GM18498 (cell line): ENCODE results near the gene METAP1D.

ENCODE experiments used
- ATAC-seq: cut with Tn5 transposase; IDR thresholded peaks from one replicate; pipeline ENCODE4 v1.9.1; 2021; ENCODE audit warnings: mild to moderate bottlenecking, moderate library complexity; ENCODE audit not compliant: unreplicated experiment

The METAP1D gene

GRCh38 chr2:172090044-172090961 is 90.5 kb downstream of the METAP1D start:
- no peak for ATAC-seq

GRCh38 chr2:172091000-172091641 is 91.4 kb downstream of the METAP1D start:
- ATAC-seq, result no peak

GRCh38 chr2:172091761-172092566 is 92.2 kb downstream of the METAP1D start:
- ATAC-seq, result no peak

GRCh38 chr2:172092716-172093415 is 93.1 kb downstream of the METAP1D start:
- ATAC-seq, result no peak

GRCh38 chr2:172093416-172094293 is 93.9 kb downstream of the METAP1D start:
- ATAC-seq, result no peak

GRCh38 chr2:172094294-172095145 is 94.8 kb downstream of the METAP1D start:
- ATAC-seq, result no peak

GRCh38 chr2:172095146-172095904 is 95.6 kb downstream of the METAP1D start:
- no peak for ATAC-seq

GRCh38 chr2:172095905-172096625 is 96.3 kb downstream of the METAP1D start:
- ATAC-seq, result no peak

GRCh38 chr2:172096626-172097547 is 97.1 kb downstream of the METAP1D start:
- ATAC-seq, result no peak

- ATAC-seq, result no peak
Observed at GRCh38 chr2:172097557-172098131, 97.9 kb downstream of the METAP1D start.

GRCh38 chr2:172098287-172098649 is 98.5 kb downstream of the METAP1D start:
- no peak for ATAC-seq

GRCh38 chr2:172098650-172099471 is 99.1 kb downstream of the METAP1D start:
- no peak for ATAC-seq

- no peak for ATAC-seq
Observed at GRCh38 chr2:172099472-172100079, 99.8 kb downstream of the METAP1D start.

- no peak for ATAC-seq
Observed at GRCh38 chr2:172100080-172100934, 100.6 kb downstream of the METAP1D start.
